ENCODE results near the gene FARS2. TPM values are rescaled to one million over a fixed set of nuclear protein-coding genes. Genes with fewer than 3 reads are reported as not detected.

The FARS2 gene
- total and polyA plus RNA-seq, 2 of the 13 experiments (the other 11 are each of a cell fraction or from before 2014, with no cell fraction given) = 15.4 to 26.0 TPM

DNA sequence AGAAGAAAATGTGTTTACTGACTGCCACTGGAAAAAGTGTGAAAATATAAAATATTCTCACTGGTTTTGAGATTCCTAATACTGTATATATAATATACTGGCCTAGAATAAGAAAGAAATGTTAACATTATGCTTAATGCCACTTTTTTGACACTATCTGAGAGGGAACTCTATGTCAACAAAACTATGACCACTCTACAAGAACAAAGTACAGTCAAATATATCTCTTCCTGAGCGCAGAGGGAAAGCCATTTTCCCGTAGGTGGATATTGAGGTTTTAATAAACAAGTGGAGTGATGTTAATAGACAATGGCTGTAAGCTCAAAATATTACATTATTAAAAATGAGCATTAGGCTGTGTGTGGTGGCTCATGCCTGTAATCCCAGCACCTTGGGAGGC is 25.5 kb upstream of the FARS2 start (continued):
- TF ChIP-seq, protein P1, sequence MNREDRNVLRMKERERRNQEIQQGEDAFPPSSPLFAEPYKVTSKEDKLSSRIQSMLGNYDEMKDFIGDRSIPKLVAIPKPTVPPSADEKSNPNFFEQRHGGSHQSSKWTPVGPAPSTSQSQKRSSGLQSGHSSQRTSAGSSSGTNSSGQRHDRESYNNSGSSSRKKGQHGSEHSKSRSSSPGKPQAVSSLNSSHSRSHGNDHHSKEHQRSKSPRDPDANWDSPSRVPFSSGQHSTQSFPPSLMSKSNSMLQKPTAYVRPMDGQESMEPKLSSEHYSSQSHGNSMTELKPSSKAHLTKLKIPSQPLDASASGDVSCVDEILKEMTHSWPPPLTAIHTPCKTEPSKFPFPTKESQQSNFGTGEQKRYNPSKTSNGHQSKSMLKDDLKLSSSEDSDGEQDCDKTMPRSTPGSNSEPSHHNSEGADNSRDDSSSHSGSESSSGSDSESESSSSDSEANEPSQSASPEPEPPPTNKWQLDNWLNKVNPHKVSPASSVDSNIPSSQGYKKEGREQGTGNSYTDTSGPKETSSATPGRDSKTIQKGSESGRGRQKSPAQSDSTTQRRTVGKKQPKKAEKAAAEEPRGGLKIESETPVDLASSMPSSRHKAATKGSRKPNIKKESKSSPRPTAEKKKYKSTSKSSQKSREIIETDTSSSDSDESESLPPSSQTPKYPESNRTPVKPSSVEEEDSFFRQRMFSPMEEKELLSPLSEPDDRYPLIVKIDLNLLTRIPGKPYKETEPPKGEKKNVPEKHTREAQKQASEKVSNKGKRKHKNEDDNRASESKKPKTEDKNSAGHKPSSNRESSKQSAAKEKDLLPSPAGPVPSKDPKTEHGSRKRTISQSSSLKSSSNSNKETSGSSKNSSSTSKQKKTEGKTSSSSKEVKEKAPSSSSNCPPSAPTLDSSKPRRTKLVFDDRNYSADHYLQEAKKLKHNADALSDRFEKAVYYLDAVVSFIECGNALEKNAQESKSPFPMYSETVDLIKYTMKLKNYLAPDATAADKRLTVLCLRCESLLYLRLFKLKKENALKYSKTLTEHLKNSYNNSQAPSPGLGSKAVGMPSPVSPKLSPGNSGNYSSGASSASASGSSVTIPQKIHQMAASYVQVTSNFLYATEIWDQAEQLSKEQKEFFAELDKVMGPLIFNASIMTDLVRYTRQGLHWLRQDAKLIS (CRISPR knock-in tag; IDR thresholded peaks at IDR 0.05) = no peak
- no peak for TF ChIP-seq SOX13 (IDR thresholded peaks at IDR 0.05)
- 0 out of 4 replicates have a peak, but pooled peaks of 1 of the 2 experiments have one; percentile 19 for TF ChIP-seq SOX13 (CRISPR knock-in tag; conservative IDR thresholded peaks at IDR 0.05 in 1 of 2, IDR thresholded peaks at IDR 0.05 in 1 of 2)
- TF ChIP-seq ZNF644 (CRISPR knock-in tag; IDR thresholded peaks at IDR 0.05; ENCODE audit: low read depth) = no peak
- TF ChIP-seq GATAD2A (CRISPR knock-in tag; IDR thresholded peaks at IDR 0.05) = peak; percentile 54
- no peak for TF ChIP-seq TEAD2 (CRISPR knock-in tag; IDR thresholded peaks at IDR 0.05)
- TF ChIP-seq TCF12 (IDR thresholded peaks at IDR 0.05) = no peak
- no peak for TF ChIP-seq TCF12 (CRISPR knock-in tag; IDR thresholded peaks at IDR 0.05)
- no peak for TF ChIP-seq BRCA1 (CRISPR knock-in tag; IDR thresholded peaks at IDR 0.05)
- TF ChIP-seq CBX2 (IDR thresholded peaks at IDR 0.05; ENCODE audit: low read depth, low read length) = no peak
- no peak for TF ChIP-seq CBX2 (CRISPR knock-in tag; IDR thresholded peaks at IDR 0.05; ENCODE audit: low read depth)
- TF ChIP-seq MEF2D (CRISPR knock-in tag; IDR thresholded peaks at IDR 0.05) = no peak
- TF ChIP-seq SAP130 (CRISPR knock-in tag; IDR thresholded peaks at IDR 0.05; ENCODE audit: low read depth) = peak; percentile 24; the same call in 1 of the 2 replicates
- TF ChIP-seq ZKSCAN1 (IDR thresholded peaks at IDR 0.05; ENCODE audit: low read length) = no peak
- TF ChIP-seq YEATS2 (CRISPR knock-in tag; IDR thresholded peaks at IDR 0.05; ENCODE audit: borderline replicate concordance) = no peak
- TF ChIP-seq BCLAF1 (IDR thresholded peaks at IDR 0.05) = no peak
- TF ChIP-seq NFYB (CRISPR knock-in tag; IDR thresholded peaks at IDR 0.05) = no peak
- no peak for TF ChIP-seq NR2C2 (CRISPR knock-in tag; IDR thresholded peaks at IDR 0.05; ENCODE audit: borderline replicate concordance)
- TF ChIP-seq RARA (CRISPR knock-in tag; IDR thresholded peaks at IDR 0.05) = no peak
- TF ChIP-seq CREM (IDR thresholded peaks at IDR 0.05) = no peak
- TF ChIP-seq CREM (CRISPR knock-in tag; IDR thresholded peaks at IDR 0.05) = no peak
- TF ChIP-seq ZBTB4 (CRISPR knock-in tag; IDR thresholded peaks at IDR 0.05; ENCODE audit: borderline replicate concordance) = no peak
- no peak for TF ChIP-seq ZNF556 (CRISPR knock-in tag; IDR thresholded peaks at IDR 0.05; ENCODE audit: borderline replicate concordance)
- TF ChIP-seq ZNF780A (CRISPR knock-in tag; IDR thresholded peaks at IDR 0.05) = no peak
- TF ChIP-seq SIN3B (IDR thresholded peaks at IDR 0.05; ENCODE audit: low read length) = no peak
- no peak for TF ChIP-seq ZNF792 (CRISPR knock-in tag; IDR thresholded peaks at IDR 0.05)

All from HepG2 (cell line).